Measurements from ENCODE around the gene LDLRAD4. TPM values are rescaled to one million over a fixed set of nuclear protein-coding genes. Genes with fewer than 3 reads are reported as not detected.

LDLRAD4 gene
- total and polyA plus RNA-seq, 2 donors (not counting 1 experiment from before 2014, with no cell fraction given) = 13.9 to 35.7 TPM

DNA sequence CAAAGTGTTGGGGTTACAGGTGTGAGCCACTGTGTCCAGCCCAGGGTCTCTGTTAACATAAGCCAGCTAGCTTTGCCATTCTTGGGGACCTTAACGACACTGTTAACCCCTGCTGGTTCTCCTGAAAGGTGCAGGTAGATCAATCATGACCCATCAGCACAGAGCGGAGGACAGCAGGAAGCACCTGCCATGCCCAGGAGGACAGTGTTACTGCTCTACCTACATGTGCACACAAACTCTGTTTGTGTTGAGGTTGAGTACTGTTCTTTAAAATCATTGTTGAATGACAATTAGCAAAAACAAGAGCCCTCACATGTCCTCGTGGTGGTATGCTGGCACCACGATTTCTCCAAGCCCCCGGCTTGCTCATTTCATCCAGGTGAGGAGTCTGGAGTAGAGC, 386.9 kb downstream of the LDLRAD4 start:
- POLR2A ChIA-PET = no interaction called here
- Histone ChIP-seq H3K36me3 (replicated peaks in 1 of 2; ENCODE audit: control extremely low read depth in 1 of 2, control insufficient read depth in 1 of 2, extremely low read depth in 1 of 2, insufficient read depth in 2 of 2, low read length in 1 of 2) (peaks cover 0 to 2% of the 10 kb centered on the region in 2 experiments), H3K27ac (ENCODE audit: low read length in 2 of 2) (no peak overlapping the region), H3K4me1 (ENCODE audit: control insufficient read depth in 2 of 2, insufficient read depth in 2 of 2, low read length in 2 of 2) (peaks cover 16 to 19% of the 10 kb centered on the region in 2 donors), H2AFZ (ENCODE audit: insufficient read depth, low read depth, low read length, poor library complexity, severe bottlenecking) (no peak overlapping the region), H3K9ac (ENCODE audit: low read length) (no peak overlapping the region), H4K20me1 (ENCODE audit: control insufficient read depth, insufficient read depth, low read length, poor library complexity, severe bottlenecking) (no peaks in the 10 kb centered on the region), H3K27me3 (replicated peaks in 1 of 4; ENCODE audit: control extremely low read depth in 1 of 4, control insufficient read depth in 3 of 4, insufficient read depth in 4 of 4, low read length in 3 of 4) (no peaks in the 10 kb centered on the region), H3K9me3 (ENCODE audit: control extremely low read depth in 1 of 3, control insufficient read depth in 2 of 3, insufficient read depth in 1 of 3, low read length in 2 of 3) (peaks cover 0 to 4% (median 0%) of the 10 kb centered on the region in 3 donors), H3K79me2 (ENCODE audit: control insufficient read depth, insufficient read depth, low read length) (peaks cover 11% of the 10 kb centered on the region), H3K4me2 (replicated peaks; ENCODE audit: low read depth, low read length, poor library complexity, severe bottlenecking) (no peak overlapping the region), H3K4me3 (ENCODE audit: control extremely low read depth in 1 of 5, extremely low read depth in 1 of 5, insufficient read depth in 1 of 5, low read depth in 2 of 5, low read length in 4 of 5) (no peak overlapping the region)
- H3K9me3 Mint-ChIP-seq (ENCODE audit: insufficient read depth) = no peaks in the 10 kb centered on the region
- DNase-seq (no peak), ATAC-seq (ENCODE audit: low read depth) (no peak)
- intact Hi-C loops (cut with micrococcal nuclease) = no loop called here
- peaks cover 32% of the 10 kb centered on the region for H3K4me1 Mint-ChIP-seq
- H3K4me3 Mint-ChIP-seq = no peak overlapping the region
- CTCF ChIA-PET = no interaction called here
- 61% methylated on average over 5 of the region's 5 CpGs for WGBS (ENCODE audit: insufficient coverage)
- H3K27ac Mint-ChIP-seq = no peak overlapping the region
- TF ChIP-seq CTCF (IDR thresholded peaks at IDR 0.05) (no peak), EZH2 (IDR thresholded peaks at IDR 0.05; ENCODE audit: borderline replicate concordance, insufficient read depth, low read depth, low read length, poor library complexity, severe bottlenecking) (no peak)
- H3K27me3 Mint-ChIP-seq = no peaks in the 10 kb centered on the region

DNA sequence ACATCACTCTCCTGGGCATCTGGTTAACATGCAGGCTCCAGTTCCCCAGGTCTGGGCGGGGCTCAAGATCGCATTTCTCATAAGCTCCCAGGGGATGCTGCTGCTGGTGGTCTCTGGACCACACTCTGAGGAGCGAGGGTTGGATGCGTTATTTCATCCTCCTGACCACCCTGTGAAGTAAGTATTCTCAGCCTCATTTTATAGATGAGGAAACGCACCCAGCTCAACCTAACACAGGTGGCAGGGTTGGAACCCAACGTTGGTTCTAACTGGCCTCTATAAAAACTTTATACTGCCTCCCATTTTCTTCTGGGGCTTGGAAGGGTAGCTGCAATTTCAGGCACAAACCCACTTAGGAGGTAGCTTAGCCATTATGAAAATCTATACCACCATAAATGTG, 387.3 kb downstream of the LDLRAD4 start:
- peaks cover 0 to 2% of the 10 kb centered on the region in 2 experiments for H3K36me3 ChIP-seq (replicated peaks in 1 of 2; ENCODE audit: control extremely low read depth in 1 of 2, control insufficient read depth in 1 of 2, extremely low read depth in 1 of 2, insufficient read depth in 2 of 2, low read length in 1 of 2)
- Mint-ChIP-seq H3K4me1 (peaks cover 35% of the 10 kb centered on the region), H3K4me3 (no peak overlapping the region), H3K9me3 (ENCODE audit: insufficient read depth) (no peaks in the 10 kb centered on the region), H3K27me3 (no peaks in the 10 kb centered on the region), H3K27ac (no peak overlapping the region)
- TF ChIP-seq CTCF (IDR thresholded peaks at IDR 0.05) (no peak), EZH2 (IDR thresholded peaks at IDR 0.05; ENCODE audit: borderline replicate concordance, insufficient read depth, low read depth, low read length, poor library complexity, severe bottlenecking) (no peak)
- no peak overlapping the region for H3K4me2 ChIP-seq (replicated peaks; ENCODE audit: low read depth, low read length, poor library complexity, severe bottlenecking)
- H3K4me3 ChIP-seq (ENCODE audit: control extremely low read depth in 1 of 5, extremely low read depth in 1 of 5, insufficient read depth in 1 of 5, low read depth in 2 of 5, low read length in 4 of 5) = no peak overlapping the region
- no peak for ATAC-seq (ENCODE audit: low read depth)
- H2AFZ ChIP-seq (ENCODE audit: insufficient read depth, low read depth, low read length, poor library complexity, severe bottlenecking) = no peak overlapping the region
- H3K27ac ChIP-seq (ENCODE audit: low read length in 2 of 2) = no peak overlapping the region
- H3K9ac ChIP-seq (ENCODE audit: low read length) = no peak overlapping the region
- no peaks in the 10 kb centered on the region for H4K20me1 ChIP-seq (ENCODE audit: control insufficient read depth, insufficient read depth, low read length, poor library complexity, severe bottlenecking)
- intact Hi-C loops (cut with micrococcal nuclease) = no loop called here
- peaks cover 0 to 4% (median 0%) of the 10 kb centered on the region in 3 donors for H3K9me3 ChIP-seq (ENCODE audit: control extremely low read depth in 1 of 3, control insufficient read depth in 2 of 3, insufficient read depth in 1 of 3, low read length in 2 of 3)
- POLR2A ChIA-PET = no interaction called here
- WGBS (ENCODE audit: insufficient coverage) = 76% methylated on average over 2 of the region's 6 CpGs
- CTCF ChIA-PET = no interaction called here
- H3K79me2 ChIP-seq (ENCODE audit: control insufficient read depth, insufficient read depth, low read length) = peaks cover 7% of the 10 kb centered on the region
- DNase-seq = no peak
- H3K27me3 ChIP-seq (replicated peaks in 1 of 4; ENCODE audit: control extremely low read depth in 1 of 4, control insufficient read depth in 3 of 4, insufficient read depth in 4 of 4, low read length in 3 of 4) = no peaks in the 10 kb centered on the region
- H3K4me1 ChIP-seq (ENCODE audit: control insufficient read depth in 2 of 2, insufficient read depth in 2 of 2, low read length in 2 of 2) = peaks cover 20 to 23% of the 10 kb centered on the region in 2 donors
